ENCODE measurements around the gene MRPL30.
"Not testable (repeated sequence)": the region's sequence is repeated elsewhere in the genome, so short reads cannot be mapped to it uniquely, and the experiment has no call there.

MRPL30 gene

GRCh38 chr2:99180755-99181623, at the start of gene MRPL30, which contains the start of gene MITD1:
MRPL30 (plus strand) TSS chr2:99181184; CDS start chr2:99186204, 5,020 bp downstream.
MITD1 (minus strand) TSS chr2:99181058; CDS start chr2:99180981, 77 bp downstream.
- DNase-seq = peak; percentile 88

GRCh38 chr2:99135044-99135556, 45.9 kb upstream of the MRPL30 start:
- DNase-seq = not testable (repeated sequence)

- no peak for DNase-seq
Observed at GRCh38 chr2:99139003-99139402, 42.0 kb upstream of the MRPL30 start.

- no peak for DNase-seq
Observed at GRCh38 chr2:99140056-99140859, 40.7 kb upstream of the MRPL30 start.

GRCh38 chr2:99140860-99141109, 40.2 kb upstream of the MRPL30 start:
- no peak for DNase-seq

- peak; percentile 97 for DNase-seq
Observed at GRCh38 chr2:99141110-99142108, 39.6 kb upstream of the MRPL30 start, which contains the start of gene C2orf15. C2orf15 (plus strand) TSS chr2:99141707; CDS start chr2:99150559, 8,852 bp downstream.

GRCh38 chr2:99150706-99151105, 30.3 kb upstream of the MRPL30 start:
- no peak for DNase-seq

- no peak for DNase-seq
Observed at GRCh38 chr2:99152199-99152895, 28.6 kb upstream of the MRPL30 start.

- no peak for DNase-seq
Observed at GRCh38 chr2:99153921-99154604, 26.9 kb upstream of the MRPL30 start.

GRCh38 chr2:99154643-99155536, 26.1 kb upstream of the MRPL30 start, which contains the start of the genes LIPT1 and TSGA10:
LIPT1 (plus strand) TSS chr2:99154967; CDS start chr2:99161958, 6,991 bp downstream.
TSGA10 (minus strand) TSS chr2:99154942; CDS start chr2:99109439, 45,503 bp downstream.
- DNase-seq = peak; percentile 90

- DNase-seq = no peak
Observed at GRCh38 chr2:99156891-99157290, 24.1 kb upstream of the MRPL30 start.

- DNase-seq = no peak
Observed at GRCh38 chr2:99158599-99158998, 22.4 kb upstream of the MRPL30 start.

- DNase-seq = no peak
Observed at GRCh38 chr2:99159594-99159993, 21.4 kb upstream of the MRPL30 start.

- no peak for DNase-seq
Observed at GRCh38 chr2:99166218-99166617, 14.8 kb upstream of the MRPL30 start.

- no peak for DNase-seq
Observed at GRCh38 chr2:99169534-99169933, 11.4 kb upstream of the MRPL30 start.

- no peak for DNase-seq
Observed at GRCh38 chr2:99171377-99172140, 9.4 kb upstream of the MRPL30 start.

GRCh38 chr2:99181624-99182000, 628 bp downstream of the MRPL30 start:
- no peak for DNase-seq

GRCh38 chr2:99183025-99183424, 2.0 kb downstream of the MRPL30 start:
- DNase-seq = no peak

- no peak for DNase-seq
Observed at GRCh38 chr2:99184811-99185210, 3.8 kb downstream of the MRPL30 start.
